Choroid plexus epithelial cell (primary cell): ENCODE measurements around the gene LMF1.

Experiments
- DNase-seq: peaks from one replicate; pipeline ENCODE4 v3.0.0-alpha.2; 2010; ENCODE audit warnings: low read depth
- H3K4me3 ChIP-seq: 2 replicates; pipeline ENCODE4 v1.5.1; 2011; ENCODE audit warnings: low read depth, mild to moderate bottlenecking, control low read depth, low read length, moderate library complexity
- TF ChIP-seq, protein P1 (sequence below): conservative IDR thresholded peaks from 2 replicates; pipeline ENCODE4 v1.5.1; 2011; ENCODE audit warnings: low read depth, mild to moderate bottlenecking, control low read depth, inconsistent platforms, low read length, moderate library complexity

The LMF1 gene

DNA sequence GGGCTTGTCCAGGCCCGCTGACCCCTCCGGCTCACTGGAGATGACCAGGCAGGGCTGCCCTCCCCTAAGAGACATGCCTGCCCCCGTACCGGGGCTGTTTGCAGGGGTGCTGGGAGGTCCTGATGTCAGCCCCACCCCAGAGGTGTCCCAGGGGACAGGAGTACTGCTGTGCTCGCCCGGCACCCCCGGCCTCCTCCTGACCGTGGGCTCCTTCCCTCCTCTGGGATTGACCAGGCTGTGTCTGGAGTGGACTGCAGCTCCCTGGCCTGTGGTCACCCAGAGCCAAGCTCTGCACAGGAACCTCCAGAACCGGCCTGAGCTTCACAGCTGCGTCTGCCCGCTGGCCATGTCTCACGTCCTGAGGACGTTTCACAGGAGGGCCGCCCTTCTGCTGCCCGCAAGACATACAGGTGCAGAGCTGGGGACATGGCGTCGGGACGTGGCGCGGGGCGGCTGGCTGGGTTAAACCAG is 53.2 kb downstream of the LMF1 start:
- H3K4me3 ChIP-seq, result no peak overlapping the region
- TF ChIP-seq, protein P1, sequence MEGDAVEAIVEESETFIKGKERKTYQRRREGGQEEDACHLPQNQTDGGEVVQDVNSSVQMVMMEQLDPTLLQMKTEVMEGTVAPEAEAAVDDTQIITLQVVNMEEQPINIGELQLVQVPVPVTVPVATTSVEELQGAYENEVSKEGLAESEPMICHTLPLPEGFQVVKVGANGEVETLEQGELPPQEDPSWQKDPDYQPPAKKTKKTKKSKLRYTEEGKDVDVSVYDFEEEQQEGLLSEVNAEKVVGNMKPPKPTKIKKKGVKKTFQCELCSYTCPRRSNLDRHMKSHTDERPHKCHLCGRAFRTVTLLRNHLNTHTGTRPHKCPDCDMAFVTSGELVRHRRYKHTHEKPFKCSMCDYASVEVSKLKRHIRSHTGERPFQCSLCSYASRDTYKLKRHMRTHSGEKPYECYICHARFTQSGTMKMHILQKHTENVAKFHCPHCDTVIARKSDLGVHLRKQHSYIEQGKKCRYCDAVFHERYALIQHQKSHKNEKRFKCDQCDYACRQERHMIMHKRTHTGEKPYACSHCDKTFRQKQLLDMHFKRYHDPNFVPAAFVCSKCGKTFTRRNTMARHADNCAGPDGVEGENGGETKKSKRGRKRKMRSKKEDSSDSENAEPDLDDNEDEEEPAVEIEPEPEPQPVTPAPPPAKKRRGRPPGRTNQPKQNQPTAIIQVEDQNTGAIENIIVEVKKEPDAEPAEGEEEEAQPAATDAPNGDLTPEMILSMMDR, result no peak
- DNase-seq, result no peak

DNA sequence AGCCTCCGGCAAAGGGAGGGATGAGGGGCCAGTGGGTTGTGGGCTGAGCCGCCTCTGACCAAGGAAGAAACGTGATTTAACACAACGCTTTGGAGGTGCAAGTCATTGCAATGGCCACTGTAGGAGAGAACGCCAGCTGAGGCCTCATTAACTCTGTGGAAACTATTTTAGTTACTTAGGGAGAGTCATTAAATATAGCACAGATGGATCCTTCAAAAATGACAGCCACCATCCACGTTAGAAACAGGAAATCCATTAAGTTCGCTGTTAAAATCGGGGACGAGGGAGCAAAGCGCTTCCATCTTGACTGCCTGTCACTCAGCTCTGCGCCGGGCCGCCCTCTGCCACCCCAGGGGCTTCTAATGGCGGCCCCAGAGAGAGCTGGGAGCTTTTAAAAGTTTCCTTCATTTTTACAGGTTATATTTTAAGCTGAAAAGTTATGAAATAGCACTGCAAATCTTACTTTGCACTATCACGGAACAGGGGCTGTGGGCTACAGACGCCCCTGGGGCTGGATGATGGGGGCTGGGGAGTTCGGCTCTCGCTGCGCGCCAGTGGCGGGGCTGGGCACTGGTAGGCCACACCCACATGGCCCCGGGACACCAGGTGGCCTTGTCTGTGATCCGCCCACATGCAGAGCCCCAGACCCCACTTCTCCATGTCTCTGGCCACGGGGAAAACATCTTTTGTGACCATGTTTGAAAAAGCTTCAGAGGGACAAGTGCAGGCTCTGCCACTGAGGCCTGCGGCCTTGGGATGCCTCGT is 54.6 kb downstream of the LMF1 start:
- no peak for DNase-seq
- H3K4me3 ChIP-seq, result no peak overlapping the region
- TF ChIP-seq, protein P1, result no peak

DNA sequence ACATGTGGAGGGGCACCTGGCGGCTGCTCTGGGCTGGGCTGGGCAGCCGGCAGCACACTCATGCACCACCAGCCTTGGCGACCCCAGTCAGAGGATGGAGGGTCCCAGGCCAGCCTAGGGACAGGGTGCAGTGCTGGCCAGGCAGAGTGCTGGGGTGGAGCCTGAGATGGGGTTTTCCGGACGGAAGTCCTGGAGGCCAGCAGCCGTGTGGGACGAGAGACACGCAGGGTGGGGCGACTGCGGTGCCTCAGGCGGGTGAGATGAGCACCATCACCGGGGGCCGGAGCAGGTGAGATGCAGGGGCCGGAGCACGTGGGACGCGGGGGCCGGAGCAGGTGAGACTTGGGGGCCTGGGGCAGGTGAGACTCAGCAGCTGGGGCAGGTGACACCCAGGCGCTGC is 55.2 kb downstream of the LMF1 start:
- TF ChIP-seq, protein P1, result no peak
- no peak for DNase-seq
- no peak overlapping the region for H3K4me3 ChIP-seq

DNA sequence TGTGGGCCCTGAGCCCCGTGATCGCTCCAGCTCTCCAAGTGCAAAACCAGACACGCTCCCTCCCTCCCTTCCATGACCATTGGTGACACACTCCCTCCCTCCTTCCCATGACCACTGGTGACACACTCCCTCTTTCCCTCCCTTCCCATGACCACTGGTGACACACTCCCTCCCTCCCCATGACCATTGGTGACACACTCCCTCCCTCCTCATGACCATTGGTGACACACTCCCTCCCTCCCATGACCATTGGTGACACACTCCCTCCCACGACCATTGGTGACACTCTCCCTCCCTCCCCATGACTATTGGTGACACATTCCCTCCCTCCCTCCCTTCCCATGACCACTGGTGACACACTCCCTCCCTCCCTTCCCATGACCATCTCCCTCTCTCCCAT is 56.3 kb downstream of the LMF1 start:
- no peak overlapping the region for H3K4me3 ChIP-seq
- TF ChIP-seq, protein P1, result no peak
- no peak for DNase-seq

DNA sequence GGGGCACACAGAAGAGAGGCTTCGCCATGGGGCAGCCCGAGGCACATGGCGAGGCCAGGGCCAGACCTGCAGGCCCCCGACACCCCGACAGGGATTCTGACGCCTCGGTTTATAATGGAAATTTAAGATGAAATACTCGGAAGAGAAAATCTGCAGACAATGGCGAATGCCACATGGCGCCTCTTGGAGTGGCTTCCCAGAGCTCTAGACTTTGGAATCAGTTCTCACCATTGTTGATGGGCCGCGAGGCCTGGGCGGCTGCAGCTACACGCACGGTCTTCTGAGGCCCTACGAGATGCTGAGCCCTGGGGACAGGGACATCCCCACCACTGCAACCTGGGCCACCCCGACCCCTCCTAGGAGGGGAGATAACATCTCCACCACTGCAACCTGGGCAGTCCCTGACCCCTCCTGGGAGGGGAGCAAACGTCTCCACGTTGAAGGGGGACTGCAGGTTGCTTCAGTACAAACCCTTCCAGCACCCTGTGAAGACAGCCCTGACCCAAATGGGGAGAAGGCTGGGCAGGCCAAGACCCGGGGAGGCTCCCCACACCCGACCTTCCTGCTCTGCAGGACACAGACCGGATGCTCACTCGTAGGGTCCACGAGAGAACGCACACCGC is 56.9 kb downstream of the LMF1 start:
- no peak overlapping the region for H3K4me3 ChIP-seq
- TF ChIP-seq, protein P1, result no peak
- no peak for DNase-seq

DNA sequence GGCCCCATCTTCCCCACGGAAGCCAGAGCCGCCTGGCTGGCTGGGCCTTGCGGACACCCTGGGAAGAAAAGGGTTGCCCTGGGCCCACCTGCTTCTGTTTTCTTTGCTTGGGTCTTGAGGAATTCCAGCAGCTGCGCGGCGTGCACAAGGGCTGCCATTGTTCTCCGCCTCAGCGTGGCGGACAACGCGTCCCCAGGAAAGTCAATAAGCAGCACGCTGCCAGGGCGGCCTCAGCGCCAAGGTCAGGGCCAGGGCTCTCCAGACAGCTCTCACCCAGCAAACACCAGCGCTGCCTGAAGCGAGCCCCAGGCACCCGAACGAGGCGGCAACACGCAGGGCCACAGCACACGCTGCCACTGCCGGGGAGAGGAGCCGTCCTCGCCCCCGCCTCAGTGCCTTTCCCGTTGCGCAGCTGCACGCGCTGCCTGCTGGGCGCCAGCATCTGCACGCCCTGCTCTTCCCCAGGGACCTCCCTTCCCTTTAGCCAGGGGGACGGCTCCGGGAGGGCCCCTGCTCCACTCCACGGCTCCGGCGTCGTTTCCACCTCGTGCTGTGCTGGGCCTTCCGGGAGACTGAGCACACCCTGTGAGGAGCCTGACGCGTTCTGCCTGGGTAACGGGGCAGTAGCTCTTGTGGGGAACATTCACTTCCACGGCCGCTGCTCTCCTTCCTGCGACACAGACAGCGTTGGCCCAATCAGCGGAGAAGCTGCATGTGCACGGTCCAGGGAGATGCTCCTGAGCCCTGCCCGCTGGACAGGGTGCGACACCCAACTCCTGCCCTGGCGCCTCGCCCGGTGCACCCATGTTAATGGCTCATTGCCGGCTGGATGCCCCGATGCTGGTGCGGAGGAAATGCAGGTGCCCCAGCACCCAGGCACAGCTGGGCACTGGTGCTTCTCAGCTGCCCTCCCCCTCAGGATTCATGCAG is 57.8 kb downstream of the LMF1 start:
- DNase-seq, result no peak
- H3K4me3 ChIP-seq, result no peak overlapping the region
- TF ChIP-seq, protein P1, result no peak
